Heart right ventricle (tissue), 16 donors: ENCODE measurements around the gene KIAA1614. TPM values are rescaled to one million over a fixed set of nuclear protein-coding genes. Genes with fewer than 3 reads are reported as not detected.
A peak's percentile ranks its signal among the peaks of the same experiment; 100 is the strongest.

ENCODE experiments used
- ATAC-seq, 8 donors: fragments of 200-7000 bp; cut with Tn5 transposase; one replicate each; pipeline ENCODE4 v1.9.1; 2020; ENCODE audit warnings: mild to moderate bottlenecking in 8 of 8, moderate library complexity in 8 of 8, moderate number of reproducible peaks in 1 of 8
- DNase-seq, 2 donors: peaks; one replicate each; pipeline ENCODE4 v3.0.0-alpha.2; 2020
- H3K27ac ChIP-seq, 10 donors: fragments of 200-600 bp; sonication (generic) in 2 of 10; one replicate each; pipeline versions ENCODE4 v1.5.0 to v1.8.0; 2020 to 2022; ENCODE audit warnings: mild to moderate bottlenecking in 3 of 10
- H3K27me3 ChIP-seq, 7 donors: fragments of 200-600 bp; one replicate each; pipeline ENCODE4 v1.8.0; 2021 to 2022; ENCODE audit warnings: mild to moderate bottlenecking in 2 of 7
- H3K36me3 ChIP-seq, 9 donors: fragments of 200-600 bp; sonication (generic) in 1 of 9; one replicate each; pipeline versions ENCODE4 v1.5.0 to v1.8.0; 2020 to 2022; ENCODE audit warnings: mild to moderate bottlenecking in 2 of 9
- H3K4me1 ChIP-seq, 9 donors: fragments of 200-600 bp; sonication (generic) in 1 of 9; one replicate each; pipeline versions ENCODE4 v1.5.0 to v1.8.0; 2020 to 2022; ENCODE audit warnings: mild to moderate bottlenecking in 4 of 9
- H3K4me3 ChIP-seq, 10 donors: fragments of 200-600 bp; sonication (generic) in 2 of 10; one replicate each; pipeline versions ENCODE4 v1.5.0 to v1.8.0; 2020 to 2022; ENCODE audit warnings: mild to moderate bottlenecking in 7 of 10, moderate library complexity in 2 of 10
- H3K9me3 ChIP-seq, 11 donors: fragments of 200-600 bp in 10 of 11; sonication (generic) in 2 of 11; one replicate each; pipeline versions ENCODE4 v1.5.0 to v1.8.0; 2013 to 2022; ENCODE audit warnings: mild to moderate bottlenecking in 2 of 11, control low read depth in 1 of 11, moderate library complexity in 1 of 11
- CTCF ChIP-seq, 9 donors: fragments of 200-600 bp; sonication (generic) in 2 of 9; IDR thresholded peaks; one replicate each; pipeline versions ENCODE4 v1.5.0 to v1.8.0; 2021 to 2022; ENCODE audit warnings: antibody characterized with exemption in 9 of 9, mild to moderate bottlenecking in 5 of 9, moderate library complexity in 1 of 9
- WGBS, 2 donors: extraction: QIAGEN DNeasy Blood & Tissue Kit; methylation state at CpG; one replicate each; pipeline ENCODE4 v1.1.7; 2013; ENCODE audit warnings: inconsistent platforms in 1 of 2; 5-methylcytosine and 5-hydroxymethylcytosine counted together
- intact Hi-C, 10 donors: fragments of 100-400 bp; cut with DNase I; formaldehyde crosslinking; loops; one replicate each; pipeline versions ENCODE4 v1.11.1 to v1.14.2; 2022
- polyA plus RNA-seq, 2 donors: library from polyadenylated mRNA; stranded (reverse); fragments of 200-250 nt; gene quantifications; one replicate each; pipeline ENCODE4 v1.2.3, GENCODE V29; 2013
- total RNA-seq, 10 donors: library from RNA; stranded (reverse); fragmentation: NEBNext Ultra II Directional in 3 of 10; extraction: Animal tissue kit (Norgen Biotek cat#: 25700) in 3 of 10; gene quantifications; one replicate each; pipeline versions ENCODE4 v1.2.1 to v1.2.4, GENCODE V29; 2021 to 2023
- donor health status: Arrhythmogenic right ventricular cardiomyopathy.
- donor health status: ischemic (EF 13 %, LVEDD 7.1; RV severe dilation, severe dysfunction).
- donor health status: healthy with polysubstance abuse.
- donor health status: DM: no; HTN: yes; CAD: no.
- donor health status: DM: no; HTN: no; CAD: no.
- donor health status: ischemic (EF 25% LVEDD 6.9; RV normal size, moderate dysfunction).
- donor health status: ischemic (EF 25% LVEDD 5.7; RV mildly dilated, moderate dysfunction).
- donor health status: healthy.
- donor health status: DM: yes; HTN: yes; CAD: no.
- donor health status: Ischemic cardiomyopathy.
- donor health status: ischemic (EF 35%, LVEDD 5.7; RV mildly dilated, moderate dysfunction).
- donor health status: nonischemic (EF 11% LVEDD 7.7; RV severe dilation, severe dysfunction).
- donor health status: DM: yes; HTN: yes; CAD: no.
- donor health status: PGD.
- donor health status: ischemic (EF 29% LVEDD 5.4; RV normal size, mild dysfunction).
- donor health status: nonischemic (EF 23%, LVEDD 6.1; RV moderate dilation, normal function).

The KIAA1614 gene
- total and polyA plus RNA-seq, 12 donors = 4.7 to 13.6 (median 6.4) TPM

GRCh38 chr1:180908074-180908765, 4.5 kb upstream of the KIAA1614 start:
- no peak overlapping the region for H3K27ac ChIP-seq
- peaks cover 0 to 18% (median 11%) of the 10 kb centered on the region in 9 donors for H3K4me1 ChIP-seq
- intact Hi-C loops = no loop called here
- H3K4me3 ChIP-seq = no peak overlapping the region
- TF ChIP-seq CTCF (IDR thresholded peaks at IDR 0.05) = no peak
- ATAC-seq = no peak
- WGBS, 2 donors = 93 to 94% methylated on average over 15 of the region's 15 CpGs
- H3K36me3 ChIP-seq = no peaks in the 10 kb centered on the region
- DNase-seq = no peak
- H3K9me3 ChIP-seq = no peaks in the 10 kb centered on the region
- peaks cover 0 to 30% (median 0%) of the 10 kb centered on the region in 7 donors for H3K27me3 ChIP-seq

DNA sequence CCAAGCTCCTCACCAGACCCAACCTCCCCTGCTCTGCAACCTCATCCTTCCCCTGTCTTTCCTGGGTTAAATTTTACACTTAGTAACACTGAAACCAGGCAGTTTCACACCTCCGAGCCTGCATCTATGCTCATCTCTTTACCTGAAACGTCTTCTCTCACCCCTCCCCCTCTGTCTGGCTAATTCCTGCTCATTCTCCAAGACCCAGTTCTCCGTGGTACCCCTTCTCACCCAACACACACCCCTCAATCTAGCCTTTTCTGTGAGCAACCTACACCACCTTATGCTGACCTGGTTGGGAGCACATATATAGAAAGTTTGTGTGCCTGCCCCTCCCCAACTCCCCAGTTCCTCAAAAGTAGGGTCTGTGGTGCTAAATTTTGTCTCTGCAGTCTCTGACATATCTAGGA, 3.7 kb upstream of the KIAA1614 start:
- ATAC-seq = no peak

DNA sequence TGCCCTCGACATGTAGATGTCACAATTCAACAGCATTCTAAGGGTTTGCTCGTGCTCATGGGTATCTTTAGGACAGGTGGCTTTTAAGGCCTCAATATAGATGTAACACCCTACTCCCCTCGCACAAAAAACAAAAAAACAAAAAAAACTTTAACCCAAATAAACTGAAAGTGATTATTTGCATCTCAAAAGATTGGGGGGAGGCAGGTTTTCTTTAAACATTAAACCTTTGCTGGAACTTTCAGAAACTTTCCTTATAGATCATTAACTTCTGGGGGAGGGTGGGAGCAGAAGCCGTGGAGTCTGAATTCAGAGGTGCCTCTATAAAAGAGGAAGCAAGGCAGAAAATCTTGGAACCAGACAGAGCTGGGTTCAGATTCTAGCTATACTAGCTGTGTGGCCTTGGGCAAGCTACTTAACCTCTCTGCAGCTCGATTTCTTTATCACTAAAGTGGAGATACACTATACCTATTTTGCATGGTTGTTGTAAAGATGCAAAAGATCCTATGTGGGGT, 3.2 kb upstream of the KIAA1614 start:
- ATAC-seq (no peak), DNase-seq (no peak)
- Histone ChIP-seq H3K4me1 (peaks cover 5 to 29% (median 17%) of the 10 kb centered on the region in 9 donors), H3K9me3 (no peaks in the 10 kb centered on the region), H3K36me3 (no peaks in the 10 kb centered on the region), H3K4me3 (no peak overlapping the region), H3K27me3 (peaks cover 0 to 43% (median 0%) of the 10 kb centered on the region in 7 donors), H3K27ac (no peak overlapping the region)
- intact Hi-C loops = no loop called here
- no peak for TF ChIP-seq CTCF (IDR thresholded peaks at IDR 0.05)
- 81 to 83% methylated on average over 5 of the region's 5 CpGs for WGBS, 2 donors

More for the DNA sequence above, 3.7 kb upstream of the KIAA1614 start:
- Histone ChIP-seq H3K27ac (no peak overlapping the region), H3K27me3 (peaks cover 0 to 38% (median 0%) of the 10 kb centered on the region in 7 donors), H3K36me3 (no peaks in the 10 kb centered on the region), H3K9me3 (no peaks in the 10 kb centered on the region), H3K4me1 (peaks cover 5 to 25% (median 17%) of the 10 kb centered on the region in 9 donors), H3K4me3 (no peak overlapping the region)
- DNase-seq = no peak
- TF ChIP-seq CTCF (IDR thresholded peaks at IDR 0.05) = no peak
- whole genome bisulfite sequencing, 2 donors = 88 to 92% methylated on average over 3 of the region's 3 CpGs
- intact Hi-C loops = no loop called here

DNA sequence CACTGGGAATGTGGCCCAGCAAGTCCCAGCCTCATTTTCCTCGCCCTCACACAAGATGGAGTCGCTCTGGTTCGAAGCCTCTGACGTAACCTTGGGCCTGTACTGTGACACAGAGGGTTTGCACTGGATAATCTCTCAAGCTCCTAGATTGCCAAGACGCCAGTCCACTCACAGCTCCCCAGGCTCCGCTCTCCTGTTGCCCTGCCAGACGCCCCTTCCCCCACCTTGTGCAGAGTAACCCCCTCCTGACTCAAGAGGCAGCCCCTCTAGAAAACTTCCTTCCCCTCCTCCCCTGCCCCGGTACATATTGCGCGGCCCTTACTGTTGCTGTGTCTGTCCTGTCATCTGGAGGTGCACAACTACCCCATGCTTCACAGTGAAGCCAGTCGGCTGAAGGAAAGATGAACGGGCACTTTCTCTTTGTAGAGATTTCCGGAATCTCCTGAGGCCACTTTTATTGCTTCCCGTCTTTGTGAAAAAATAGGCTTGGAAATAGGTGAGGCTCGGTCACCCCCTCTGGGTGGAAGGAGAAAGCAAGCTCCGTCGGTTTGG, 981 bp upstream of the KIAA1614 start:
- DNase-seq = no peak
- intact Hi-C loops = no loop called here
- H3K4me1 ChIP-seq = peaks cover 5 to 29% (median 17%) of the 10 kb centered on the region in 9 donors

More for the DNA sequence above, 981 bp upstream of the KIAA1614 start:
- 23 to 29% methylated on average over 17 of the region's 17 CpGs for WGBS, 2 donors
- Histone ChIP-seq H3K36me3 (peaks cover 0 to 5% (median 0%) of the 10 kb centered on the region in 9 donors), H3K27ac (peak overlapping the region; percentile 76 to 96 (median 88)), H3K9me3 (no peaks in the 10 kb centered on the region), H3K27me3 (peaks cover 0 to 45% (median 0%) of the 10 kb centered on the region in 7 donors), H3K4me3 (peak overlapping the region; percentile 41 to 89 (median 66))
- TF ChIP-seq CTCF (IDR thresholded peaks at IDR 0.05) = no peak
- ATAC-seq = peak in 7 of 8 donors; percentile 18 to 51 (median 34)
